ENCODE data around the gene XXYLT1. TPM values are rescaled to one million over a fixed set of nuclear protein-coding genes. Genes with fewer than 3 reads are reported as not detected.

XXYLT1 gene
- total RNA-seq, 4 donors from 2014 or later = 9.6 to 17.7 (median 13.2) TPM

DNA sequence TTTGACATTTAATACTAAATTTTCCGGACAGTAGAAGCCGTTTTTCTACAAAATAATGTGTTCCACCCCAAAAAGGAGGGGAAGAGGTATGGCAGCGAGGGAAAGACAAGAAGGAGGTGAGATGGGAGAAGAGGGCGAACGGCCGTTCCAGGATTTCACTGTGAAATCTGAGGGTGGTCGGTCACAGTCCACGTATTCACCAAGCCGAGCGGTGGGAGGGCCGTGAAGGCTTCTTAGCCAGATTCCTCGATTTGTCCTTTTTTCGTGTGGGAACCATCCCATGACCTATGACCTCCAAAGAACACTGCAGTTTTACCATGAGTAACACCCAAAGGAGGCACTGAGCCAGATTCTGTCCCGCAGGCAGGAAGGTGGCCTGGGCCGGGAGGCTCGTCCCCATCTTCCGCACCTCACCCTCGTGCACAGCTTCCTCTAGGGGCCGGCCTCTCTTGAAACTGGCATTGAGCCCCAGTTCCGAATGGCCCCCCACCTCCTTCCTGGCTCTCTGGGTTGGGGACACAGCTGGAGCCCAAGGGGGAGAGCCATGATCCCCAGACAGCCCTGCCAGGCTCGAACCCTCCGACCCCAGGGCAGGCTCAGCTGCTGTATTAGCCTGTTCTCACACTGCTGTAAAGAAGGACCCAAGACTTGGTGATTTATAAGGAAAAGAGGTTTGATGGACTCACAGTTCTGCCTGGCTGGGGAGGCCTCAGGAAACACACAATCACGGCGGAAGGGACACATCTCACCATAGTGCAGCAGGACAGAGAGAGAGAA, 23.7 kb downstream of the XXYLT1 start:
- no peaks in the 10 kb centered on the region for H3K9me3 ChIP-seq
- no peak overlapping the region for H3K4me3 ChIP-seq
- WGBS, 2 donors = 92 to 94% methylated on average over 24 of the region's 24 CpGs
- H3K4me1 ChIP-seq = peaks cover 0 to 13% (median 0%) of the 10 kb centered on the region in 4 donors
- peaks cover 0 to 33% (median 0%) of the 10 kb centered on the region in 3 donors for H3K36me3 ChIP-seq
- no peak for TF ChIP-seq POLR2A (IDR thresholded peaks at IDR 0.05)
- TF ChIP-seq EP300 (IDR thresholded peaks at IDR 0.05) = no peak
- TF ChIP-seq, protein P1, sequence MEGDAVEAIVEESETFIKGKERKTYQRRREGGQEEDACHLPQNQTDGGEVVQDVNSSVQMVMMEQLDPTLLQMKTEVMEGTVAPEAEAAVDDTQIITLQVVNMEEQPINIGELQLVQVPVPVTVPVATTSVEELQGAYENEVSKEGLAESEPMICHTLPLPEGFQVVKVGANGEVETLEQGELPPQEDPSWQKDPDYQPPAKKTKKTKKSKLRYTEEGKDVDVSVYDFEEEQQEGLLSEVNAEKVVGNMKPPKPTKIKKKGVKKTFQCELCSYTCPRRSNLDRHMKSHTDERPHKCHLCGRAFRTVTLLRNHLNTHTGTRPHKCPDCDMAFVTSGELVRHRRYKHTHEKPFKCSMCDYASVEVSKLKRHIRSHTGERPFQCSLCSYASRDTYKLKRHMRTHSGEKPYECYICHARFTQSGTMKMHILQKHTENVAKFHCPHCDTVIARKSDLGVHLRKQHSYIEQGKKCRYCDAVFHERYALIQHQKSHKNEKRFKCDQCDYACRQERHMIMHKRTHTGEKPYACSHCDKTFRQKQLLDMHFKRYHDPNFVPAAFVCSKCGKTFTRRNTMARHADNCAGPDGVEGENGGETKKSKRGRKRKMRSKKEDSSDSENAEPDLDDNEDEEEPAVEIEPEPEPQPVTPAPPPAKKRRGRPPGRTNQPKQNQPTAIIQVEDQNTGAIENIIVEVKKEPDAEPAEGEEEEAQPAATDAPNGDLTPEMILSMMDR (IDR thresholded peaks at IDR 0.05) = no peak
- no peak overlapping the region for H3K27ac ChIP-seq
- H3K27me3 ChIP-seq = no peaks in the 10 kb centered on the region
- no peak for DNase-seq (ENCODE audit: low spot score in 2 of 2)

DNA sequence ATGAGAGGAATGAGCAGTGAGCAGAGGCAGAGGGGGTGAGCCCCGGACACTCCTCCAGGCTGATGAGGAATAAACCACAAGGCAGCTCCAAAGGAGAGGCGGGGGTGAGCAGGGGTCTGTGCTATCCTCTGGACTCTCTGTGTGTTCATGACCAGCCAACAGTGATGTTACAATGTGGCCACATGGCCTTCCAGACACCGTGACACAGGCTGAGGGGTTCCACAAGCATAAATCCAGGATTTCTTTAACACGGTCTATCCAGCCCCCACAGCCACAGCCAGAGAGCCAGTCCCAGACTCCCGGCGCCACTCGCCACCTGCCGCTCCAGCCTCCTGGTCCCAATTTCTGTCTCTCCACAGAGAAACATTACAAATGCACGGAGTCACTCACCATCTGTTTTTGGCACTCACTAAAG, 24.4 kb downstream of the XXYLT1 start:
- no peak for DNase-seq (ENCODE audit: low spot score in 2 of 2)
- H3K4me1 ChIP-seq = peaks cover 0 to 13% (median 0%) of the 10 kb centered on the region in 4 donors
- 86 to 91% methylated on average over 9 of the region's 9 CpGs for WGBS, 2 donors
- H3K9me3 ChIP-seq = no peaks in the 10 kb centered on the region
- no peaks in the 10 kb centered on the region for H3K27me3 ChIP-seq
- H3K36me3 ChIP-seq = peaks cover 0 to 33% (median 0%) of the 10 kb centered on the region in 3 donors
- H3K4me3 ChIP-seq = no peak overlapping the region
- TF ChIP-seq, protein P1 (IDR thresholded peaks at IDR 0.05) = no peak
- TF ChIP-seq POLR2A (IDR thresholded peaks at IDR 0.05) = no peak
- no peak for TF ChIP-seq EP300 (IDR thresholded peaks at IDR 0.05)
- H3K27ac ChIP-seq = no peak overlapping the region

DNA sequence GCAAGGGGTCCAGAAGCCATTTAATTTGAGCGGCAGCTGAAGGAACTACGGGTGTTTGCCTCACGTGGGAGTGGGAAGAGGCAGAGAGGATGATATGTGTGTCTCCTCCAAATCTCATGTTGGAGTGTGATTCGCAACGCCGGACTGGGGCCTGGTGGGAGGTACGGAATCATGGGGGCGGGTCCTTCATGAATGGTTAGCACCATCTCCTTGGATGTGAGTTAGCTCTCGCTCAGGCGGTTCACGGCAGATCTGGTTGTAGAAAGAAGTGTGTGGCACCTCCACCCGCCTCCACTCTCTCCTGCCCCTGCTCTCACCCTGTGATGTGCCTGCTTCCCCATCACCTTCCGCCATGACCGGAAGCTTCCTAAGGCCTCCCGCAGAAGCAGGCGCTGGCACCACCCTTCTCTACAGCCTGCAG, 25.4 kb downstream of the XXYLT1 start:
- DNase-seq (ENCODE audit: low spot score in 2 of 2) = no peak
- no peak overlapping the region for H3K4me3 ChIP-seq
- H3K36me3 ChIP-seq = peaks cover 0 to 33% (median 0%) of the 10 kb centered on the region in 3 donors
- TF ChIP-seq EP300 (IDR thresholded peaks at IDR 0.05) = no peak
- TF ChIP-seq POLR2A (IDR thresholded peaks at IDR 0.05) = no peak
- TF ChIP-seq, protein P1 (IDR thresholded peaks at IDR 0.05) = no peak
- no peaks in the 10 kb centered on the region for H3K27me3 ChIP-seq
- no peaks in the 10 kb centered on the region for H3K9me3 ChIP-seq
- 92 to 93% methylated on average over 16 of the region's 16 CpGs for WGBS, 2 donors
- H3K4me1 ChIP-seq = peaks cover 0 to 2% (median 0%) of the 10 kb centered on the region in 4 donors
- no peak overlapping the region for H3K27ac ChIP-seq

GRCh38 chr3:195241592-195242355, 29.2 kb downstream of the XXYLT1 start:
- 91 to 95% methylated on average over 12 of the region's 12 CpGs for WGBS, 2 donors
- H3K9me3 ChIP-seq = peaks cover 0 to 6% (median 0%) of the 10 kb centered on the region in 4 donors
- H3K27me3 ChIP-seq = no peaks in the 10 kb centered on the region
- H3K36me3 ChIP-seq = peaks cover 0 to 28% (median 0%) of the 10 kb centered on the region in 3 donors
- TF ChIP-seq POLR2A (IDR thresholded peaks at IDR 0.05) (no peak), EP300 (IDR thresholded peaks at IDR 0.05) (no peak)
- TF ChIP-seq, protein P1 (IDR thresholded peaks at IDR 0.05) = no peak
- H3K27ac ChIP-seq = no peak overlapping the region
- no peak for DNase-seq (ENCODE audit: low spot score in 2 of 2)
- no peak overlapping the region for H3K4me3 ChIP-seq
- peaks cover 0 to 11% (median 0%) of the 10 kb centered on the region in 4 donors for H3K4me1 ChIP-seq

All from tibial nerve (tissue), 4 donors.